Dedifferentiated amniotic fluid mesenchymal stem cell (primary cell): Measurements from ENCODE around the gene MOGAT1.
"Not testable (repeated sequence)": the region's sequence is repeated elsewhere in the genome, so short reads cannot be mapped to it uniquely, and the experiment has no call there.

Experiments used
- DNase-seq: peaks from one replicate; pipeline ENCODE4 v3.0.0-alpha.2; 2016; ENCODE audit errors: extremely low spot score

MOGAT1 gene

GRCh38 chr2:222743251-222743812 is 71.9 kb downstream of the MOGAT1 start:
- no peak for DNase-seq

GRCh38 chr2:222745836-222746559 is 74.5 kb downstream of the MOGAT1 start:
- no peak for DNase-seq

GRCh38 chr2:222747526-222748160 is 76.2 kb downstream of the MOGAT1 start:
- DNase-seq, result no peak

- no peak for DNase-seq
Measured at GRCh38 chr2:222750533-222750932, 79.1 kb downstream of the MOGAT1 start.

- no peak for DNase-seq
Measured at GRCh38 chr2:222751238-222751637, 79.8 kb downstream of the MOGAT1 start.

GRCh38 chr2:222751821-222752719 is 80.6 kb downstream of the MOGAT1 start:
- no peak for DNase-seq

- no peak for DNase-seq
Measured at GRCh38 chr2:222752746-222753145, 81.3 kb downstream of the MOGAT1 start.

GRCh38 chr2:222753251-222753824 is 81.9 kb downstream of the MOGAT1 start:
- peak; percentile 76 for DNase-seq

GRCh38 chr2:222754324-222754930 is 83.0 kb downstream of the MOGAT1 start:
- DNase-seq, result no peak

- DNase-seq, result not testable (repeated sequence)
Measured at GRCh38 chr2:222755593-222755992, 84.1 kb downstream of the MOGAT1 start.

- no peak for DNase-seq
Measured at GRCh38 chr2:222756362-222756831, 84.9 kb downstream of the MOGAT1 start.

- DNase-seq, result peak; percentile 44
Measured at GRCh38 chr2:222756951-222757650, 85.6 kb downstream of the MOGAT1 start.
